Measurements from ENCODE around the gene POU4F3. TPM values are rescaled to one million over a fixed set of nuclear protein-coding genes. Genes with fewer than 3 reads are reported as not detected.

Gene POU4F3
- total and polyA plus RNA-seq, 2 of the 4 experiments (the other 2 are of a cell fraction) = 0.02 TPM; not detected in 1

DNA sequence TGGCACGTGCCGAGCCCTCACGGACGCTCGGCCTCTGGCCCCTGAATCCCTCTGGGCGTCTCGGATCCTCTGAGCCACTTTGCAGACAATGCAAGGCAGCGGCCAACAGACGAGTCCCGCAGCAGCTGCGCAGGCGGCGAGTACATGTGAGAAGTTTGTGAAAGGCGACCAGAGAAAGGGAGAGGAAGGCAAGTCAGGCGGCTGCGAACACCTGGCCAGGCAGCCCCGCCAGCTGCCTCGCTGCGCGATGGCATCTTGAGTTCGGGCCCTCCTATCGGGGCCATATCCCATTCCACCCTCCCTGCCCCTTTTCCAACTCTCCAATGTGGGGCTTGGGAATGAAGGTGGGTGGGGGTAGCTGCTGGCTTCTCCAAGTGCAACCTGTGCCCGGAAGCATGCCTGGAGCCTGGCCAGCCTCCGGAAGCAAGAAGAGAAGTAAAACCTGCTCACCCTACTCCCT lies 4.5 kb upstream of the POU4F3 start:
- Histone ChIP-seq H2BK120ac (ENCODE audit: low read depth, low read length) (no peak overlapping the region), H3K4me2 (ENCODE audit: low read depth, low read length) (no peak overlapping the region), H3K4me3 (ENCODE audit: insufficient read depth, low read depth, low read length) (no peak overlapping the region), H3K4ac (ENCODE audit: low read depth, low read length) (no peak overlapping the region), H2BK15ac (ENCODE audit: low read depth, low read length) (no peak overlapping the region), H3K23ac (ENCODE audit: low read depth, low read length) (no peak overlapping the region), H3K27ac (ENCODE audit: insufficient read depth, low read length) (no peak overlapping the region), H4K20me1 (ENCODE audit: insufficient read depth, low read length) (no peaks in the 10 kb centered on the region), H2BK5ac (ENCODE audit: low read depth, low read length, poor library complexity, severe bottlenecking) (no peak overlapping the region), H3K27me3 (ENCODE audit: control insufficient read depth, insufficient read depth, low read length) (peaks cover 70% of the 10 kb centered on the region), H3K18ac (ENCODE audit: low read depth, low read length) (no peak overlapping the region), H3K9me3 (ENCODE audit: control insufficient read depth, insufficient read depth, low read length) (no peaks in the 10 kb centered on the region), H3K36me3 (ENCODE audit: control insufficient read depth, insufficient read depth, low read length) (no peaks in the 10 kb centered on the region), H3K9me1 (ENCODE audit: insufficient read depth, low read length) (no peaks in the 10 kb centered on the region), H3K14ac (replicated peaks; ENCODE audit: low read depth, low read length) (no peak overlapping the region), H2AFZ (replicated peaks; ENCODE audit: low read length, poor library complexity) (no peak overlapping the region), H2BK20ac (ENCODE audit: low read depth, low read length) (no peak overlapping the region), H2AK9ac (replicated peaks; ENCODE audit: low read depth, low read length, poor library complexity) (no peak overlapping the region), H3K4me1 (ENCODE audit: control insufficient read depth, insufficient read depth, low read length) (no peaks in the 10 kb centered on the region), H3K9ac (ENCODE audit: low read depth, low read length) (no peak overlapping the region), H4K91ac (ENCODE audit: insufficient read depth, low read depth, low read length) (no peak overlapping the region), H3K56ac (ENCODE audit: extremely low read depth, insufficient read depth, low read length) (no peak overlapping the region), H4K8ac (ENCODE audit: low read depth in 2 of 2, low read length in 2 of 2) (no peak overlapping the region), H3K79me1 (ENCODE audit: low read depth in 1 of 2, low read length in 2 of 2) (no peaks in the 10 kb centered on the region), H4K5ac (ENCODE audit: low read depth, low read length) (no peak overlapping the region), H2AK5ac (ENCODE audit: low read depth, low read length) (no peak overlapping the region)
- 3% methylated on average over 5 of the region's 24 CpGs; no CpG with 5 or more reads in 1 of the 2 experiments for WGBS, 2 experiments (ENCODE audit: extremely low coverage in 2 of 2, insufficient read length in 1 of 2)
- TF ChIP-seq RCOR1 (IDR thresholded peaks at IDR 0.05; ENCODE audit: insufficient replicate concordance, low read length) (no peak), SMC3 (IDR thresholded peaks at IDR 0.05; ENCODE audit: low read depth, low read length) (no peak), MAZ (IDR thresholded peaks at IDR 0.05; ENCODE audit: borderline replicate concordance, low read depth, low read length) (no peak), MXI1 (IDR thresholded peaks at IDR 0.05; ENCODE audit: borderline replicate concordance, low read depth, low read length) (no peak)
- intact Hi-C loops (cut with micrococcal nuclease) (no loop called here), dilution Hi-C loops (cut with HindIII; ENCODE audit: low sequenced_read_pairs, unreplicated experiment) (no loop called here), in situ Hi-C loops (cut with MboI; ENCODE audit: low sequenced_read_pairs) (no loop called here)
- BruUV-seq (replicated peaks) = no TSS peak
- ChIA-PET POLR2A (ENCODE audit: unreplicated experiment) (no interaction called here), CTCF (no interaction called here)
- ATAC-seq (ENCODE audit: low read depth) = no peak
- no peak for DNase-seq

Measured in IMR-90 (cell line).